ENCODE measurements around the gene MEIKIN.

Gene MEIKIN

GRCh38 chr5:131959906-131960305 lies 14.4 kb upstream of the MEIKIN start:
- DNase-seq (ENCODE audit: low spot score), result no peak
- in situ Hi-C loops (cut with MboI; ENCODE audit: low pct_unique_long_range_greater_than_20kb, low sequenced_read_pairs, unreplicated experiment), result no loop called here
- no peak for TF ChIP-seq CTCF (IDR thresholded peaks at IDR 0.05; ENCODE audit: extremely low read depth, insufficient read depth, missing control alignments)

- no peak for DNase-seq (ENCODE audit: low spot score)
- in situ Hi-C loops (cut with MboI; ENCODE audit: low pct_unique_long_range_greater_than_20kb, low sequenced_read_pairs, unreplicated experiment), result no loop called here
- no peak for TF ChIP-seq CTCF (IDR thresholded peaks at IDR 0.05; ENCODE audit: extremely low read depth, insufficient read depth, missing control alignments)
Measured at GRCh38 chr5:131959136-131959535, 13.7 kb upstream of the MEIKIN start.

GRCh38 chr5:131957721-131958441 lies 12.4 kb upstream of the MEIKIN start:
- in situ Hi-C loops (cut with MboI; ENCODE audit: low pct_unique_long_range_greater_than_20kb, low sequenced_read_pairs, unreplicated experiment), result no loop called here
- no peak for TF ChIP-seq CTCF (IDR thresholded peaks at IDR 0.05; ENCODE audit: extremely low read depth, insufficient read depth, missing control alignments)
- DNase-seq (ENCODE audit: low spot score), result no peak

- no peak for TF ChIP-seq CTCF (IDR thresholded peaks at IDR 0.05; ENCODE audit: extremely low read depth, insufficient read depth, missing control alignments)
- DNase-seq (ENCODE audit: low spot score), result no peak
- in situ Hi-C loops (cut with MboI; ENCODE audit: low pct_unique_long_range_greater_than_20kb, low sequenced_read_pairs, unreplicated experiment), result no loop called here
Measured at GRCh38 chr5:131953969-131954368, 8.5 kb upstream of the MEIKIN start.

- TF ChIP-seq CTCF (IDR thresholded peaks at IDR 0.05; ENCODE audit: extremely low read depth, insufficient read depth, missing control alignments), result no peak
- no peak for DNase-seq (ENCODE audit: low spot score)
- in situ Hi-C loops (cut with MboI; ENCODE audit: low pct_unique_long_range_greater_than_20kb, low sequenced_read_pairs, unreplicated experiment), result no loop called here
Measured at GRCh38 chr5:131952301-131952857, 6.9 kb upstream of the MEIKIN start.

- TF ChIP-seq CTCF (IDR thresholded peaks at IDR 0.05; ENCODE audit: extremely low read depth, insufficient read depth, missing control alignments), result no peak
- in situ Hi-C loops (cut with MboI; ENCODE audit: low pct_unique_long_range_greater_than_20kb, low sequenced_read_pairs, unreplicated experiment), result no loop called here
- no peak for DNase-seq (ENCODE audit: low spot score)
Measured at GRCh38 chr5:131950706-131951105, 5.2 kb upstream of the MEIKIN start.

Data from GM13977 (cell line).